ENCODE data around the gene PRKG1. TPM values are rescaled to one million over a fixed set of nuclear protein-coding genes. Genes with fewer than 3 reads are reported as not detected.

The PRKG1 gene
- total RNA-seq, 5 donors from 2014 or later (not counting 1 experiment from before 2014, with no cell fraction given), result 0.03 to 0.26 (median 0.19) TPM; not detected in 1

GRCh38 chr10:51532044-51532443, 457.8 kb downstream of the PRKG1 start:
- no peaks in the 10 kb centered on the region for H3K4me1 ChIP-seq (ENCODE audit: control insufficient read depth in 1 of 2, extremely low read depth in 1 of 2, insufficient read depth in 2 of 2, low read length in 2 of 2)
- no peak overlapping the region for H3K27ac ChIP-seq (ENCODE audit: low read length)
- no peak overlapping the region for H3K4me3 Mint-ChIP-seq
- 100% methylated on average over 1 of the region's 4 CpGs for WGBS (ENCODE audit: insufficient coverage)
- ChIA-PET POLR2A (no interaction called here), CTCF (interaction anchor here in 1 of 2 donors (0.6 kb wide), 1 partner anchor 49 kb away, joined by 3 read pairs; no protein-coding TSS in a partner anchor)
- no peaks in the 10 kb centered on the region for H3K4me1 Mint-ChIP-seq
- H3K4me3 ChIP-seq (ENCODE audit: control insufficient read depth in 1 of 2, extremely low read depth in 1 of 2, low read length in 1 of 2), result no peak overlapping the region
- no peak overlapping the region for H3K27ac Mint-ChIP-seq
- H3K27me3 ChIP-seq (replicated peaks in 1 of 2; ENCODE audit: control insufficient read depth in 2 of 2, extremely low read depth in 1 of 2, insufficient read depth in 2 of 2, low read length in 1 of 2), result no peaks in the 10 kb centered on the region
- no peaks in the 10 kb centered on the region for H3K36me3 ChIP-seq (ENCODE audit: control insufficient read depth in 2 of 2, extremely low read depth in 1 of 2, insufficient read depth in 1 of 2, low read length in 1 of 2)
- no peaks in the 10 kb centered on the region for H3K9me3 Mint-ChIP-seq
- ATAC-seq (replicated peaks in 1 of 4) (no peak), DNase-seq (no peak)
- H3K36me3 Mint-ChIP-seq, result no peaks in the 10 kb centered on the region
- H3K9me3 ChIP-seq, result no peaks in the 10 kb centered on the region
- peaks cover 0 to 4% of the 10 kb centered on the region in 2 donors for H3K27me3 Mint-ChIP-seq

- POLR2A ChIA-PET, result no interaction called here
- H3K4me3 ChIP-seq (ENCODE audit: control insufficient read depth in 1 of 2, extremely low read depth in 1 of 2, low read length in 1 of 2), result no peak overlapping the region
- no peaks in the 10 kb centered on the region for H3K4me1 Mint-ChIP-seq
- H3K9me3 ChIP-seq, result no peaks in the 10 kb centered on the region
- no peak overlapping the region for H3K27ac ChIP-seq (ENCODE audit: low read length)
- H3K27me3 ChIP-seq (replicated peaks in 1 of 2; ENCODE audit: control insufficient read depth in 2 of 2, extremely low read depth in 1 of 2, insufficient read depth in 2 of 2, low read length in 1 of 2), result no peaks in the 10 kb centered on the region
- no peaks in the 10 kb centered on the region for H3K36me3 Mint-ChIP-seq
- ATAC-seq (replicated peaks in 1 of 4) (no peak), DNase-seq (no peak)
- no CpG with 5 or more reads among the region's 5 CpGs for WGBS (ENCODE audit: insufficient coverage)
- H3K9me3 Mint-ChIP-seq, result no peaks in the 10 kb centered on the region
- CTCF ChIA-PET, result no interaction called here
- H3K36me3 ChIP-seq (ENCODE audit: control insufficient read depth in 2 of 2, extremely low read depth in 1 of 2, insufficient read depth in 1 of 2, low read length in 1 of 2), result no peaks in the 10 kb centered on the region
- no peak overlapping the region for H3K4me3 Mint-ChIP-seq
- H3K27ac Mint-ChIP-seq, result no peak overlapping the region
- no peaks in the 10 kb centered on the region for H3K4me1 ChIP-seq (ENCODE audit: control insufficient read depth in 1 of 2, extremely low read depth in 1 of 2, insufficient read depth in 2 of 2, low read length in 2 of 2)
- H3K27me3 Mint-ChIP-seq, result peaks cover 0 to 3% of the 10 kb centered on the region in 2 donors
These were observed 468.6 kb downstream of the PRKG1 start for GRCh38 chr10:51542853-51543252.

- Mint-ChIP-seq H3K27ac (no peak overlapping the region), H3K4me1 (no peaks in the 10 kb centered on the region), H3K36me3 (no peaks in the 10 kb centered on the region), H3K4me3 (no peak overlapping the region), H3K27me3 (peaks cover 0 to 3% of the 10 kb centered on the region in 2 donors), H3K9me3 (no peaks in the 10 kb centered on the region)
- no peaks in the 10 kb centered on the region for H3K4me1 ChIP-seq (ENCODE audit: control insufficient read depth in 1 of 2, extremely low read depth in 1 of 2, insufficient read depth in 2 of 2, low read length in 2 of 2)
- DNase-seq (no peak), ATAC-seq (replicated peaks in 1 of 4) (no peak)
- no peak overlapping the region for H3K4me3 ChIP-seq (ENCODE audit: control insufficient read depth in 1 of 2, extremely low read depth in 1 of 2, low read length in 1 of 2)
- H3K27ac ChIP-seq (ENCODE audit: low read length), result no peak overlapping the region
- POLR2A ChIA-PET, result no interaction called here
- CTCF ChIA-PET, result no interaction called here
- H3K9me3 ChIP-seq, result no peaks in the 10 kb centered on the region
- no peaks in the 10 kb centered on the region for H3K27me3 ChIP-seq (replicated peaks in 1 of 2; ENCODE audit: control insufficient read depth in 2 of 2, extremely low read depth in 1 of 2, insufficient read depth in 2 of 2, low read length in 1 of 2)
- no peaks in the 10 kb centered on the region for H3K36me3 ChIP-seq (ENCODE audit: control insufficient read depth in 2 of 2, extremely low read depth in 1 of 2, insufficient read depth in 1 of 2, low read length in 1 of 2)
- WGBS (ENCODE audit: insufficient coverage), result no CpG with 5 or more reads among the region's 1 CpG
These were observed 470.6 kb downstream of the PRKG1 start for GRCh38 chr10:51544933-51545332.

GRCh38 chr10:51547941-51548340, 473.7 kb downstream of the PRKG1 start:
- H3K27me3 Mint-ChIP-seq, result no peaks in the 10 kb centered on the region
- WGBS (ENCODE audit: insufficient coverage), result 100% methylated on average over 1 of the region's 2 CpGs

GRCh38 chr10:51552879-51553278, 478.6 kb downstream of the PRKG1 start:
- Mint-ChIP-seq H3K27me3 (peaks cover 0 to 1% of the 10 kb centered on the region in 2 donors), H3K36me3 (no peaks in the 10 kb centered on the region), H3K27ac (no peak overlapping the region), H3K9me3 (no peaks in the 10 kb centered on the region), H3K4me3 (no peak overlapping the region), H3K4me1 (no peaks in the 10 kb centered on the region)
- Histone ChIP-seq H3K27ac (ENCODE audit: low read length) (no peak overlapping the region), H3K36me3 (ENCODE audit: control insufficient read depth in 2 of 2, extremely low read depth in 1 of 2, insufficient read depth in 1 of 2, low read length in 1 of 2) (no peaks in the 10 kb centered on the region), H3K27me3 (replicated peaks in 1 of 2; ENCODE audit: control insufficient read depth in 2 of 2, extremely low read depth in 1 of 2, insufficient read depth in 2 of 2, low read length in 1 of 2) (no peaks in the 10 kb centered on the region), H3K4me1 (ENCODE audit: control insufficient read depth in 1 of 2, extremely low read depth in 1 of 2, insufficient read depth in 2 of 2, low read length in 2 of 2) (no peaks in the 10 kb centered on the region), H3K9me3 (no peaks in the 10 kb centered on the region), H3K4me3 (ENCODE audit: control insufficient read depth in 1 of 2, extremely low read depth in 1 of 2, low read length in 1 of 2) (no peak overlapping the region)
- ATAC-seq (replicated peaks in 1 of 4) (no peak), DNase-seq (no peak)
- ChIA-PET POLR2A (no interaction called here), CTCF (no interaction called here)

More at GRCh38 chr10:51547941-51548340, 473.7 kb downstream of the PRKG1 start:
- H3K4me1 ChIP-seq (ENCODE audit: control insufficient read depth in 1 of 2, extremely low read depth in 1 of 2, insufficient read depth in 2 of 2, low read length in 2 of 2), result no peaks in the 10 kb centered on the region
- no peaks in the 10 kb centered on the region for H3K36me3 ChIP-seq (ENCODE audit: control insufficient read depth in 2 of 2, extremely low read depth in 1 of 2, insufficient read depth in 1 of 2, low read length in 1 of 2)
- H3K27me3 ChIP-seq (replicated peaks in 1 of 2; ENCODE audit: control insufficient read depth in 2 of 2, extremely low read depth in 1 of 2, insufficient read depth in 2 of 2, low read length in 1 of 2), result no peaks in the 10 kb centered on the region
- H3K27ac Mint-ChIP-seq, result no peak overlapping the region
- H3K4me3 Mint-ChIP-seq, result no peak overlapping the region
- H3K9me3 ChIP-seq, result no peaks in the 10 kb centered on the region
- CTCF ChIA-PET, result no interaction called here
- POLR2A ChIA-PET, result no interaction called here
- ATAC-seq (replicated peaks in 1 of 4) (no peak), DNase-seq (no peak)
- no peak overlapping the region for H3K4me3 ChIP-seq (ENCODE audit: control insufficient read depth in 1 of 2, extremely low read depth in 1 of 2, low read length in 1 of 2)
- H3K4me1 Mint-ChIP-seq, result no peaks in the 10 kb centered on the region
- no peak overlapping the region for H3K27ac ChIP-seq (ENCODE audit: low read length)
- H3K9me3 Mint-ChIP-seq, result no peaks in the 10 kb centered on the region
- H3K36me3 Mint-ChIP-seq, result no peaks in the 10 kb centered on the region

- H3K27me3 Mint-ChIP-seq, result no peaks in the 10 kb centered on the region
- 86% methylated on average over 1 of the region's 2 CpGs for WGBS (ENCODE audit: insufficient coverage)
- Histone ChIP-seq H3K27me3 (replicated peaks in 1 of 2; ENCODE audit: control insufficient read depth in 2 of 2, extremely low read depth in 1 of 2, insufficient read depth in 2 of 2, low read length in 1 of 2) (no peaks in the 10 kb centered on the region), H3K36me3 (ENCODE audit: control insufficient read depth in 2 of 2, extremely low read depth in 1 of 2, insufficient read depth in 1 of 2, low read length in 1 of 2) (no peaks in the 10 kb centered on the region), H3K4me1 (ENCODE audit: control insufficient read depth in 1 of 2, extremely low read depth in 1 of 2, insufficient read depth in 2 of 2, low read length in 2 of 2) (no peaks in the 10 kb centered on the region), H3K27ac (ENCODE audit: low read length) (no peak overlapping the region), H3K4me3 (ENCODE audit: control insufficient read depth in 1 of 2, extremely low read depth in 1 of 2, low read length in 1 of 2) (no peak overlapping the region), H3K9me3 (no peaks in the 10 kb centered on the region)
- ATAC-seq (replicated peaks in 1 of 4) (no peak), DNase-seq (no peak)
- no peaks in the 10 kb centered on the region for H3K36me3 Mint-ChIP-seq
- no peak overlapping the region for H3K4me3 Mint-ChIP-seq
- CTCF ChIA-PET, result interaction anchor here in 1 of 2 donors (0.5 kb wide), 1 partner anchor 699 kb away, joined by 7 read pairs; no protein-coding TSS in a partner anchor
- H3K4me1 Mint-ChIP-seq, result no peaks in the 10 kb centered on the region
- no peaks in the 10 kb centered on the region for H3K9me3 Mint-ChIP-seq
- H3K27ac Mint-ChIP-seq, result no peak overlapping the region
- POLR2A ChIA-PET, result no interaction called here
These were observed 490.7 kb downstream of the PRKG1 start for GRCh38 chr10:51564896-51565510.

GRCh38 chr10:51567271-51567670, 493.0 kb downstream of the PRKG1 start:
- ChIA-PET POLR2A (no interaction called here), CTCF (no interaction called here)
- H3K36me3 ChIP-seq (ENCODE audit: control insufficient read depth in 2 of 2, extremely low read depth in 1 of 2, insufficient read depth in 1 of 2, low read length in 1 of 2), result no peaks in the 10 kb centered on the region
- no peaks in the 10 kb centered on the region for H3K4me1 ChIP-seq (ENCODE audit: control insufficient read depth in 1 of 2, extremely low read depth in 1 of 2, insufficient read depth in 2 of 2, low read length in 2 of 2)
- Mint-ChIP-seq H3K9me3 (no peaks in the 10 kb centered on the region), H3K36me3 (no peaks in the 10 kb centered on the region), H3K4me3 (no peak overlapping the region), H3K27ac (no peak overlapping the region), H3K4me1 (no peaks in the 10 kb centered on the region), H3K27me3 (no peaks in the 10 kb centered on the region)
- H3K9me3 ChIP-seq, result no peaks in the 10 kb centered on the region
- DNase-seq (no peak), ATAC-seq (replicated peaks in 1 of 4) (no peak)
- H3K27ac ChIP-seq (ENCODE audit: low read length), result no peak overlapping the region
- H3K27me3 ChIP-seq (replicated peaks in 1 of 2; ENCODE audit: control insufficient read depth in 2 of 2, extremely low read depth in 1 of 2, insufficient read depth in 2 of 2, low read length in 1 of 2), result no peaks in the 10 kb centered on the region
- no CpG with 5 or more reads among the region's 3 CpGs for WGBS (ENCODE audit: insufficient coverage)
- H3K4me3 ChIP-seq (ENCODE audit: control insufficient read depth in 1 of 2, extremely low read depth in 1 of 2, low read length in 1 of 2), result no peak overlapping the region
